ENCODE data around the gene ZNF423.
"Not testable (repeated sequence)": the region's sequence is repeated elsewhere in the genome, so short reads cannot be mapped to it uniquely, and the experiment has no call there.

ZNF423 gene

DNA sequence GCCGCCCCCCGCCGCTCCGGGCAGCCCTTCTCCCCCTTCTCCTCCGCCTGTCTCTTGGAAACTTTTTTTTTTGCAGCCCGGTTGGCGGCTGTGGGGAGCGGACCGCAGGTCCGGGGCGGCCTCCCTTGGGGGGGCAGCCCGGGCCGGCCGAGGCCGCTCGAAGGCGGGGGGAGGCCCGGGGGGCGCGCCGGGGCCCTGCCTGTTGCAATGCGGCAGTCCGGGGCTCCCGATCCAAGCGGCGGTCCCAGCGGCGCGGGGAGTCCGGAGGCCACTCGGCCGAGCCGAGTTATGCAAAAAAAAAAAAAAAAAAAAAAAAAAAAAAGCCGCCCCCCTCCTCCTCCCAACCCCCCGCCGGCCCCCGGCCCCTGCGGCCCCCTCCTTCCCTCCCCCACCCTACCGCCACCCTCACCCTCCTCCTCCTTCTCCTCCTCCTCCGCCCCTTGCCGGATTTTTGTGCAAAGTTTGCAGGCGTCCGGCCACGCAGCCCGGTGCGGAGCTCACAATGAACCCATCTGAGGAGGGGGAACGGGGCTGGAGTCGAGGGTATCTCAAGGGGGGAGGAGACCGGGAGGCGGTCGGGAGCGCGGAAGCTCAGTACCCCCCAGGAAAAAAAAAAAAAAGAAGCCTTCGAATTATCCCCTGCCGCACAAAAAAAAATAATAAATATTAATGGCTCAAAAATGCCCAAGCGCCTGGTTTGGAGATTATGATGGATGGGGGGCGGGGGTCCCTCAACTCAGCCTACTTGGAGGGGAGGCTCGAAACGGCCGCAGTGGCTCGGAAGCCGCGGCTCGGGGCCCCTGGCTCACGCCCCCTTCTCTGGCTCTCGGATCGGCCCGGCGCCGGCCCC, at the start of gene ZNF423:
Gene ZNF423 (minus strand): TSS at position 291 of the 850 bp plus-strand sequence. CDS start 338 bp downstream, outside the sequence.
- no peak for DNase-seq (ENCODE audit: low read depth)
- peak within 1 kb of the TSS; percentile 55 for H3K4me3 ChIP-seq (ENCODE audit: low read depth, low read length)

GRCh38 chr16:49904348-49905062, 48.6 kb upstream of the ZNF423 start:
- DNase-seq (ENCODE audit: low read depth), result no peak
- H3K4me3 ChIP-seq (ENCODE audit: low read depth, low read length), result no peak overlapping the region

GRCh38 chr16:49902908-49903307, 47.0 kb upstream of the ZNF423 start:
- no peak for DNase-seq (ENCODE audit: low read depth)

GRCh38 chr16:49901711-49902110, 45.8 kb upstream of the ZNF423 start:
- no peak for DNase-seq (ENCODE audit: low read depth)

More at GRCh38 chr16:49902908-49903307, 47.0 kb upstream of the ZNF423 start:
- H3K4me3 ChIP-seq (ENCODE audit: low read depth, low read length), result no peak overlapping the region

DNA sequence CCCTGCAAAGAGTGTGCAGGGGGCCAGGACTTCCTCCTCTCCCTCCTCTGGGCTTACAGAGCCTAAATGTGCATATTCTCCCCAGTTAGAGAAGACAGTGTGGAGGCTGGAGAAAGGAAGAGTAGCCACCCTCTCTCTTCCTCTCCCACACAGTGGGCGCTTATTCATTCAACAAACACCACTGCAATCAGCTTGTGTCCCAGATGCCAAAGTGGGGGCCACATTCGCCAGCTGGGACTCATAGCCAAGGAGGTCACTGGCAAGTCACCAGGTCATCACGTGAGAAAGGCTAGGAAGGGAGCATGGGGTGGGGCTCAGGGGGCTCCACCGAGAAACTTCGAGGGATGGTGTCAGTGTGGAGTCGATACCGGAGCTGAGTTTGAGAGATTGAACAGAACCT, 45.0 kb upstream of the ZNF423 start:
- DNase-seq (ENCODE audit: low read depth), result no peak
- H3K4me3 ChIP-seq (ENCODE audit: low read depth, low read length), result no peak overlapping the region

More at GRCh38 chr16:49901711-49902110, 45.8 kb upstream of the ZNF423 start:
- no peak overlapping the region for H3K4me3 ChIP-seq (ENCODE audit: low read depth, low read length)

GRCh38 chr16:49899991-49900695, 44.2 kb upstream of the ZNF423 start:
- no peak for DNase-seq (ENCODE audit: low read depth)
- no peak overlapping the region for H3K4me3 ChIP-seq (ENCODE audit: low read depth, low read length)

DNA sequence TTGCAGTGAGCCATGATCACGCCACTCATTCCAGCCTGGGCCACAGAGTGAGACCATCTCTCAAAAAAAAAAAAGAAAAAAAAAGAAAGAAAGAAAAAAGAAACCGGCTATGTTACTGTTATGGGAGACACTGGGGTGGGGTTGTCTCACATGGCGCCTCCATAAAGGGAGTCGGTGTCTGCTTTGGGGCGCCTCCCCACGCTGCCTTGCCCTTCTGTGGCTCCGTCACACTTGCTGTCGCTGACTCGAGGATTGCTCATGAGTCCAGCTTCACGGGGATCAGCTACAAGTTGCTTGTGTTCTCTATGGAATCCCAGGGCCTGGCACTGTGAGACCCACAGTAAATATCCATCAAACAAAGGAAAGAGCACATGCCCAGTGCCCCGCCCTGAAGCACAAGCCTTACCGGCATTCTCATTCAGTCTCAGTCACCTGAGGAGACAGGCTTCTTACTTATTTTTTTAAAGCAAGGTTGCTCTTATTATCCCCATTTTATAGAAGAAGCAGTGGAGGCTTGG, 40.6 kb upstream of the ZNF423 start:
- DNase-seq (ENCODE audit: low read depth), result no peak

DNA sequence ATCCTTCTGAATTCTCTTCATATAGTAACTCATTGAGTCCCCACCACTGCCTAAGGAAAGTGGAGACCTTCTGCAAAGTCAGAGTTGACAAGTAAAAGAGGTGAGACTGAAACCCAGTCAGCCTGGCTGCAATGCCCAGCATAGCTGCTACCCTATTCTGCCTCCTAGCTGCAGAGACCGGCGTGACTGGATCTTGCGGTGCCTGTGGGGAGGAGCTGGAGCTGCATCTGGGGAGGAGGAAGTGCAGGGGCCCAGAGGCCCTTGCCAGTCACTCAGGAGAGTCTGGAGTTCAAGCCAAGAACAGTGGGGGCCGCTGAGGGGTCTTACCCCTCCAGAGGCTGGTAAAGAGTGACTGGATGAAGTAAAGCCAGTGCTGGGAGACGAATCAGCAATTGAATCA, 35.0 kb upstream of the ZNF423 start:
- DNase-seq (ENCODE audit: low read depth), result no peak
- no peak overlapping the region for H3K4me3 ChIP-seq (ENCODE audit: low read depth, low read length)

More for the DNA sequence above, 40.6 kb upstream of the ZNF423 start:
- no peak overlapping the region for H3K4me3 ChIP-seq (ENCODE audit: low read depth, low read length)

DNA sequence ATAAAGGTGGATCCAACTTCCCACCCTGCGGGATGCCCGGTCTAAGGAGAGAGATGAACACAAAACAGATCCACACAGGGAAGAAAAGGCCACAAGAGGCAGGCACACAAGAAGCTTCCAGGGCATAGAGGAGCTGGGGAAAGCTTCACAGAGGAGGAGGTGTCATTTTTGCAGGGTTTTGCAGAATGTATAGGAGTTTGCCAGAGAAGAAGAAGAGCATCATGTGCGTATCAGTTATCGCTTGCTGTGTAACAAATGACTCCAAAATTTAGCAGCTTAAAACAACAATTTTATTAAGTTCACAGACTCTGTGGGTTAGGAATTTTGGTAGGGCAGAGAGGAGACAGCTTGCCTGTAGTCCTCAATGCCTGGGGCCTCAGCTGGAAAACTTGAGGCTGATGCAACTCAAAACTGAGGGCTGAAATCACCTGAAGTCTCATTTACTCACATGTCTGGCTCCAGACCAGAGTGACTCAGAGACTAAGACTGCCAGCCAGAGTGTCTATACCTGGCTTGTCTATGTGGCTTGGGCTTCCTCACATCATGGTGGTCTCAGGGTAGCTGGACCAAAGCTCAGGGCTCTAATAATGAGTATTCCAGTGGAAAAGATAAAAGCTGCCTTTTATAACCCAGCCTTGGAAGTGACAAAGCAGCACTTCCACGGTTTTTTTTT, 33.9 kb upstream of the ZNF423 start:
- DNase-seq (ENCODE audit: low read depth), result no peak
- no peak overlapping the region for H3K4me3 ChIP-seq (ENCODE audit: low read depth, low read length)

GRCh38 chr16:49886554-49887094, 30.7 kb upstream of the ZNF423 start:
- no peak for DNase-seq (ENCODE audit: low read depth)
- no peak overlapping the region for H3K4me3 ChIP-seq (ENCODE audit: low read depth, low read length)

GRCh38 chr16:49884033-49885015, 28.4 kb upstream of the ZNF423 start:
- no peak overlapping the region for H3K4me3 ChIP-seq (ENCODE audit: low read depth, low read length)
- DNase-seq (ENCODE audit: low read depth), result no peak

- no peak overlapping the region for H3K4me3 ChIP-seq (ENCODE audit: low read depth, low read length)
- no peak for DNase-seq (ENCODE audit: low read depth)
These were observed 27.4 kb upstream of the ZNF423 start for GRCh38 chr16:49883076-49884014.

- no peak overlapping the region for H3K4me3 ChIP-seq (ENCODE audit: low read depth, low read length)
- DNase-seq (ENCODE audit: low read depth), result no peak
These were observed 26.0 kb upstream of the ZNF423 start for GRCh38 chr16:49881890-49882289.

DNA sequence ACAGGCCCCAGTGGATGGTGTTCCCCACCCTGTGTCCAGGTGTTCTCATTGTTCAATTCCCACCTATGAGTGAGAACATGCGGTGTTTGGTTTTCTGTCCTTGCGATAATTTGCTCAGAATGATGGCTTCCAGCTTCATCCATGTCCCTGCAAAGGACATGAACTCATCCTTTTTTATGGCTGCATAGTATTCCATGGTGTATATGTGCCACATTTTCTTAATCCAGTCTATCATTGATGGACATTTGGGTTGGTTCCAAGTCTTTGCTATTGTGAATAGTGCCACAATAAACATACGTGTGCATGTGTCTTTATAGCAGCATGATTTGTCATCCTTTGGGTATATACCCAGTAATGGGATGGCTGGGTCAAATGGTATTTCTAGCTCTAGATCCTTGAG, 22.6 kb upstream of the ZNF423 start:
- DNase-seq (ENCODE audit: low read depth); H3K4me3 ChIP-seq (ENCODE audit: low read depth, low read length): not testable (repeated sequence)

DNA sequence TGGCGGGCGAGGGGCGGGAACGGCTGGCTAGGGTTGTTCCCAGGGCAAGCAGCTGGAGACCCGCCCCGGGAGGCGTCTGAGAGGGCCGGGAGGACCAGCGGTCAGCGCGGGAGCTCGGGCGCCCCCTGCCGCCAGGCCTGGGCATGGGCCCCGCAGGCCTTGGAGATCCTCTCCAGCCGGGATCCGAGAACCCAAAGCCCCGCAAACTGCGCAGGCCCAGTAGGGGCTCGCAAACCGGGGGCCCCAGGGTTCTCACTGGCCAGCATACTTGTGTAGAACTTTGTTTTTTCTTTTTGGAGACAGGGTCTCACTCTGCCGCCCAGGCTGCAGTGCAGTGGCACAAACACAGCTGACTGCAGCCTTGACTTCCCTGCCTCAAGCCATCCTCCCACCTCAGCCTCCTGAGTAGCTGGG, 20.8 kb upstream of the ZNF423 start:
- no peak overlapping the region for H3K4me3 ChIP-seq (ENCODE audit: low read depth, low read length)
- DNase-seq (ENCODE audit: low read depth), result no peak

DNA sequence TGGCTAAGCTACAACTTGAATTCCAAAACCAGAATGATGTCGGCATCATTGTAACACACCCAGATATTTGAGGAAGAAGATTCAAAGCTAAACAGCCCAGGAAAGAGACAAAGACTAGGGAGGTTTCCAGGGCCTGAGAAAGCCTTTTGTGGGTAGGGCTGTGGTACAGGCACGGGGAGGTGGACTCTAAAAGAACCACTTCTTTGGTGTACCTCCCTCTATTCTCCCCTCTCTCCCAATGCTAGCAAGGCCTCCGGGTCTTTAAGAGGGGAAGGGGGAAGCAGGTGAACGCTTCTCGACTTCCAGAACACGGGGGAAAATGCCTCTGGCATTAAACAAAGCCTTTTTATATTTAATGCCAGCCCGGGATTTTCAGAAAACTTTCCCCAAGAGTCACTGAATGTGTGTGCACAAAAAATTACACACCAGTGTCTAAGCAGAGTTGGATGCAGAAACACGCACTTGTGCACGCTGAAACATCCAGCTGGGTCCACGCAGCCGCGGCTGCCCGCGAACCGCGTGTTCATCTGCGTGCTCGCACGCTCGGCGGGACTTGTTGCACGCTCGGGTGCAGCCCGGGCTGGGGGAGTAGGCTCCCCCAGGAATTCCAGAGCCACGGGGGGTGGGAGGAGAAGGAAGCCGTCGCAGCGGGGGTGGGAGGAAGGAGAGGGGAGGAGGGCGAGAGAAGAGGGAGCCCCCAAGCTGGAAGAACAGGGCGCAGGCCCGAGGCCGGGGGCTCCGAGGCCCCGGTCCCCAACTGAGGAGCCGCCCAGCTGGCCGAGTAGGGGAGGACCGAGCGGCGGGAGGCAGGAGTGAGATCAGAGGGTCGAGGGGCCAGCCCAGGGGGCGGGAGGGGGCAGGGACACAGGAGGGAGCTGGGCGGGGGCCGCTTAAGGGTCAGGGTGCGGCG, 20.1 kb upstream of the ZNF423 start:
- no peak overlapping the region for H3K4me3 ChIP-seq (ENCODE audit: low read depth, low read length)
- DNase-seq (ENCODE audit: low read depth), result no peak

All from skeletal muscle cell (primary cell).